Sciatic nerve (tissue), 2 donors: ENCODE data around the gene PTPRN2. TPM values are rescaled to one million over a fixed set of nuclear protein-coding genes. Genes with fewer than 3 reads are reported as not detected.
A peak's percentile ranks its signal among the peaks of the same experiment; 100 is the strongest.
"Not testable (repeated sequence)": the region's sequence is repeated elsewhere in the genome, so short reads cannot be mapped to it uniquely, and the experiment has no call there.

Source experiments
- ATAC-seq: fragments of 200-7000 bp; cut with Tn5 transposase; one replicate; pipeline ENCODE4 v1.9.1; 2020; ENCODE audit warnings: mild to moderate bottlenecking, moderate library complexity
- DNase-seq: peaks from one replicate; pipeline ENCODE4 v3.0.0-alpha.2; 2020; ENCODE audit warnings: low spot score
- intact Hi-C: fragments of 100-400 bp; cut with DNase I; formaldehyde crosslinking; loops from one replicate; pipeline ENCODE4 v1.14.2; 2022
- total RNA-seq: library from RNA; stranded (reverse); fragmentation: NEBNext Ultra II Directional; extraction: Animal tissue kit (Norgen Biotek cat#: 25700); gene quantifications from one replicate; pipeline ENCODE4 v1.2.1, GENCODE V29; 2021
- donor health status: DM: no; HTN: no; CAD: no.
- donor health status: DM: no; HTN: no; CAD: no.

PTPRN2 gene
- total RNA-seq, 1 donor from 2014 or later = 12.7 TPM

- intact Hi-C loops = no loop called here
- peak; percentile 28 for ATAC-seq
- peak; percentile 42 for DNase-seq
Observed at GRCh38 chr7:158277219-158278141, 310.1 kb downstream of the PTPRN2 start.

- peak; percentile 23 for DNase-seq
- intact Hi-C loops = no loop called here
- ATAC-seq = no peak
Observed at GRCh38 chr7:158276414-158277218, 311.0 kb downstream of the PTPRN2 start.

GRCh38 chr7:158275711-158276413 lies 311.8 kb downstream of the PTPRN2 start:
- peak; percentile 39 for DNase-seq
- no peak for ATAC-seq
- intact Hi-C loops = no loop called here

GRCh38 chr7:158274996-158275395 lies 312.6 kb downstream of the PTPRN2 start:
- intact Hi-C loops = no loop called here
- ATAC-seq (no peak), DNase-seq (peak; percentile 50)

GRCh38 chr7:158274404-158274811 lies 313.2 kb downstream of the PTPRN2 start:
- intact Hi-C loops = no loop called here
- DNase-seq (peak; percentile 39), ATAC-seq (no peak)

- DNase-seq = peak; percentile 51
- ATAC-seq, intact Hi-C loops: not testable (repeated sequence)
Observed at GRCh38 chr7:158273756-158274342, 313.8 kb downstream of the PTPRN2 start.

- intact Hi-C loops = no loop called here
- peak; percentile 40 for DNase-seq
- ATAC-seq = no peak
Observed at GRCh38 chr7:158273138-158273651, 314.4 kb downstream of the PTPRN2 start.

GRCh38 chr7:158272509-158273137 lies 315.0 kb downstream of the PTPRN2 start:
- ATAC-seq = no peak
- DNase-seq = peak; percentile 39
- intact Hi-C loops = no loop called here

- ATAC-seq (no peak), DNase-seq (peak; percentile 44)
- intact Hi-C loops = no loop called here
Observed at GRCh38 chr7:158272091-158272490, 315.5 kb downstream of the PTPRN2 start.

GRCh38 chr7:158271646-158272045 lies 316.0 kb downstream of the PTPRN2 start:
- intact Hi-C loops = no loop called here
- ATAC-seq = no peak
- DNase-seq = peak; percentile 1

GRCh38 chr7:158270856-158271413 lies 316.7 kb downstream of the PTPRN2 start:
- DNase-seq = peak; percentile 21
- intact Hi-C loops = no loop called here
- no peak for ATAC-seq

GRCh38 chr7:158270106-158270775 lies 317.4 kb downstream of the PTPRN2 start:
- DNase-seq (peak; percentile 48), ATAC-seq (peak; percentile 22)
- intact Hi-C loops = no loop called here

GRCh38 chr7:158268816-158269535 lies 318.6 kb downstream of the PTPRN2 start:
- DNase-seq = peak; percentile 23
- ATAC-seq = no peak
- intact Hi-C loops = no loop called here

- ATAC-seq (no peak), DNase-seq (peak; percentile 47)
- intact Hi-C loops = no loop called here
Observed at GRCh38 chr7:158267742-158268435, 319.7 kb downstream of the PTPRN2 start.

GRCh38 chr7:158266817-158267741 lies 320.5 kb downstream of the PTPRN2 start:
- ATAC-seq (no peak), DNase-seq (peak; percentile 50)
- intact Hi-C loops = no loop called here
